Heart right ventricle (tissue), 16 donors: ENCODE results near the gene PORCN. TPM values are rescaled to one million over a fixed set of nuclear protein-coding genes. Genes with fewer than 3 reads are reported as not detected.

Experiments
- ATAC-seq, 8 donors: fragments of 200-7000 bp; cut with Tn5 transposase; one replicate each; pipeline ENCODE4 v1.9.1; 2020; ENCODE audit warnings: mild to moderate bottlenecking in 8 of 8, moderate library complexity in 8 of 8, moderate number of reproducible peaks in 1 of 8
- DNase-seq, 2 donors: peaks; one replicate each; pipeline ENCODE4 v3.0.0-alpha.2; 2020
- H3K27ac ChIP-seq, 10 donors: fragments of 200-600 bp; sonication (generic) in 2 of 10; one replicate each; pipeline versions ENCODE4 v1.5.0 to v1.8.0; 2020 to 2022; ENCODE audit warnings: mild to moderate bottlenecking in 3 of 10
- H3K27me3 ChIP-seq, 7 donors: fragments of 200-600 bp; one replicate each; pipeline ENCODE4 v1.8.0; 2021 to 2022; ENCODE audit warnings: mild to moderate bottlenecking in 2 of 7
- H3K36me3 ChIP-seq, 9 donors: fragments of 200-600 bp; sonication (generic) in 1 of 9; one replicate each; pipeline versions ENCODE4 v1.5.0 to v1.8.0; 2020 to 2022; ENCODE audit warnings: mild to moderate bottlenecking in 2 of 9
- H3K4me1 ChIP-seq, 9 donors: fragments of 200-600 bp; sonication (generic) in 1 of 9; one replicate each; pipeline versions ENCODE4 v1.5.0 to v1.8.0; 2020 to 2022; ENCODE audit warnings: mild to moderate bottlenecking in 4 of 9
- H3K4me3 ChIP-seq, 10 donors: fragments of 200-600 bp; sonication (generic) in 2 of 10; one replicate each; pipeline versions ENCODE4 v1.5.0 to v1.8.0; 2020 to 2022; ENCODE audit warnings: mild to moderate bottlenecking in 7 of 10, moderate library complexity in 2 of 10
- H3K9me3 ChIP-seq, 11 donors: fragments of 200-600 bp in 10 of 11; sonication (generic) in 2 of 11; one replicate each; pipeline versions ENCODE4 v1.5.0 to v1.8.0; 2013 to 2022; ENCODE audit warnings: mild to moderate bottlenecking in 2 of 11, control low read depth in 1 of 11, moderate library complexity in 1 of 11
- CTCF ChIP-seq, 9 donors: fragments of 200-600 bp; sonication (generic) in 2 of 9; IDR thresholded peaks; one replicate each; pipeline versions ENCODE4 v1.5.0 to v1.8.0; 2021 to 2022; ENCODE audit warnings: antibody characterized with exemption in 9 of 9, mild to moderate bottlenecking in 5 of 9, moderate library complexity in 1 of 9
- WGBS, 2 donors: extraction: QIAGEN DNeasy Blood & Tissue Kit; methylation state at CpG; one replicate each; pipeline ENCODE4 v1.1.7; 2013; ENCODE audit warnings: inconsistent platforms in 1 of 2; 5-methylcytosine and 5-hydroxymethylcytosine counted together
- intact Hi-C, 10 donors: fragments of 100-400 bp; cut with DNase I; formaldehyde crosslinking; loops; one replicate each; pipeline versions ENCODE4 v1.11.1 to v1.14.2; 2022
- polyA plus RNA-seq, 2 donors: library from polyadenylated mRNA; stranded (reverse); fragments of 200-250 nt; gene quantifications; one replicate each; pipeline ENCODE4 v1.2.3, GENCODE V29; 2013
- total RNA-seq, 10 donors: library from RNA; stranded (reverse); fragmentation: NEBNext Ultra II Directional in 3 of 10; extraction: Animal tissue kit (Norgen Biotek cat#: 25700) in 3 of 10; gene quantifications; one replicate each; pipeline versions ENCODE4 v1.2.1 to v1.2.4, GENCODE V29; 2021 to 2023
- donor health status: Arrhythmogenic right ventricular cardiomyopathy.
- donor health status: ischemic (EF 13 %, LVEDD 7.1; RV severe dilation, severe dysfunction).
- donor health status: healthy with polysubstance abuse.
- donor health status: DM: no; HTN: yes; CAD: no.
- donor health status: DM: no; HTN: no; CAD: no.
- donor health status: ischemic (EF 25% LVEDD 6.9; RV normal size, moderate dysfunction).
- donor health status: ischemic (EF 25% LVEDD 5.7; RV mildly dilated, moderate dysfunction).
- donor health status: healthy.
- donor health status: DM: yes; HTN: yes; CAD: no.
- donor health status: Ischemic cardiomyopathy.
- donor health status: ischemic (EF 35%, LVEDD 5.7; RV mildly dilated, moderate dysfunction).
- donor health status: nonischemic (EF 11% LVEDD 7.7; RV severe dilation, severe dysfunction).
- donor health status: DM: yes; HTN: yes; CAD: no.
- donor health status: PGD.
- donor health status: ischemic (EF 29% LVEDD 5.4; RV normal size, mild dysfunction).
- donor health status: nonischemic (EF 23%, LVEDD 6.1; RV moderate dilation, normal function).

PORCN gene
- total and polyA plus RNA-seq, 12 donors, result 9.9 to 26.7 (median 13.1) TPM

- H3K4me1 ChIP-seq, result peaks cover 0 to 12% (median 0%) of the 10 kb centered on the region in 9 donors
- no peaks in the 10 kb centered on the region for H3K27me3 ChIP-seq
- TF ChIP-seq CTCF (IDR thresholded peaks at IDR 0.05), result no peak
- WGBS, 2 donors, result 91 to 95% methylated on average over 3 of the region's 3 CpGs
- no peaks in the 10 kb centered on the region for H3K9me3 ChIP-seq
- no peak overlapping the region for H3K27ac ChIP-seq
- intact Hi-C loops, result no loop called here
- peaks cover 0 to 50% (median 0%) of the 10 kb centered on the region in 9 donors for H3K36me3 ChIP-seq
- H3K4me3 ChIP-seq, result no peak overlapping the region
- DNase-seq, result no peak
- no peak for ATAC-seq
These were observed 28.2 kb upstream of the PORCN start for GRCh38 chrX:48480583-48480982.

- no peak for TF ChIP-seq CTCF (IDR thresholded peaks at IDR 0.05)
- intact Hi-C loops, result no loop called here
- peaks cover 0 to 51% (median 0%) of the 10 kb centered on the region in 9 donors for H3K36me3 ChIP-seq
- ATAC-seq, result no peak
- H3K4me3 ChIP-seq, result no peak overlapping the region
- H3K27ac ChIP-seq, result no peak overlapping the region
- H3K9me3 ChIP-seq, result no peaks in the 10 kb centered on the region
- H3K4me1 ChIP-seq, result peaks cover 0 to 4% (median 0%) of the 10 kb centered on the region in 9 donors
- H3K27me3 ChIP-seq, result no peaks in the 10 kb centered on the region
- DNase-seq, result no peak
- WGBS, 2 donors, result 79 to 83% methylated on average over 6 to 7 of the region's 7 CpGs
These were observed 26.3 kb upstream of the PORCN start for GRCh38 chrX:48482526-48482925.

GRCh38 chrX:48487362-48487798 is 21.4 kb upstream of the PORCN start:
- Histone ChIP-seq H3K9me3 (no peaks in the 10 kb centered on the region), H3K36me3 (peaks cover 0 to 37% (median 0%) of the 10 kb centered on the region in 9 donors), H3K27me3 (no peaks in the 10 kb centered on the region), H3K27ac (no peak overlapping the region), H3K4me1 (no peaks in the 10 kb centered on the region), H3K4me3 (no peak overlapping the region)
- DNase-seq (no peak), ATAC-seq (no peak)
- no peak for TF ChIP-seq CTCF (IDR thresholded peaks at IDR 0.05)
- 77 to 90% methylated on average over 10 of the region's 10 CpGs for WGBS, 2 donors
- intact Hi-C loops, result no loop called here

GRCh38 chrX:48488034-48488433 is 20.8 kb upstream of the PORCN start:
- ATAC-seq (no peak), DNase-seq (no peak)
- no peaks in the 10 kb centered on the region for H3K27me3 ChIP-seq
- TF ChIP-seq CTCF (IDR thresholded peaks at IDR 0.05), result no peak
- no peak overlapping the region for H3K27ac ChIP-seq
- intact Hi-C loops, result no loop called here
- H3K4me3 ChIP-seq, result no peak overlapping the region
- H3K9me3 ChIP-seq, result no peaks in the 10 kb centered on the region
- peaks cover 0 to 30% (median 0%) of the 10 kb centered on the region in 9 donors for H3K36me3 ChIP-seq
- 84 to 87% methylated on average over 3 of the region's 3 CpGs for WGBS, 2 donors
- no peaks in the 10 kb centered on the region for H3K4me1 ChIP-seq
